Calu3 (cell line): Measurements from ENCODE around the gene HDHD3. TPM values are rescaled to one million over a fixed set of nuclear protein-coding genes. Genes with fewer than 3 reads are reported as not detected.

Experiments
- BruUV-seq: library from RNA; stranded (reverse); fragments of 400-500 nt; replicated peaks from 2 replicates; lab custom pipeline; 2021; lab: Mats Ljungman, UMichigan
- CTCF ChIA-PET: fragments of 300-600 bp; sonication (Branson Sonifier 250); formaldehyde crosslinking; loops from one replicate; lab custom pipeline; 2022; ENCODE audit warnings: antibody characterized with exemption; lab: Charles Lee
- DNase-seq: peaks from one replicate; pipeline ENCODE4 v3.0.0; 2022
- H3K27ac Mint-ChIP-seq: one replicate; pipeline ENCODE4 v1.8.0; 2022; ENCODE audit warnings: mixed read lengths; ENCODE audit not compliant: unreplicated experiment
- H3K27me3 Mint-ChIP-seq: one replicate; pipeline ENCODE4 v1.8.0; 2022; ENCODE audit warnings: mixed read lengths; ENCODE audit not compliant: unreplicated experiment
- H3K36me3 Mint-ChIP-seq: one replicate; pipeline ENCODE4 v1.8.0; 2022; ENCODE audit warnings: mild to moderate bottlenecking, moderate library complexity, mixed read lengths; ENCODE audit not compliant: insufficient read depth, unreplicated experiment
- H3K4me1 Mint-ChIP-seq: one replicate; pipeline ENCODE4 v1.8.0; 2022; ENCODE audit warnings: mild to moderate bottlenecking, low read depth, mixed read lengths; ENCODE audit not compliant: unreplicated experiment
- H3K4me3 Mint-ChIP-seq: one replicate; pipeline ENCODE4 v1.8.0; 2022; ENCODE audit warnings: mild to moderate bottlenecking, low read depth, moderate library complexity, mixed read lengths; ENCODE audit not compliant: unreplicated experiment
- H3K9me3 Mint-ChIP-seq: one replicate; pipeline ENCODE4 v1.8.0; 2022; ENCODE audit warnings: low read depth, mixed read lengths; ENCODE audit not compliant: unreplicated experiment
- CTCF ChIP-seq: fragments of 200-600 bp; IDR thresholded peaks from one replicate; pipeline ENCODE4 v1.8.0; 2022; ENCODE audit warnings: antibody characterized with exemption; ENCODE audit not compliant: unreplicated experiment
- intact Hi-C: fragments of 100-400 bp; cut with micrococcal nuclease; formaldehyde crosslinking; loops from one replicate; pipeline ENCODE4 v1.10.0; 2022; ENCODE audit not compliant: unreplicated experiment
- total RNA-seq: library from RNA; stranded (reverse); gene quantifications from 2 replicates; pipeline ENCODE4 v1.2.3, GENCODE V29; 2022

Gene HDHD3
- total RNA-seq, 1 experiment from 2014 or later: 30.8 TPM

DNA sequence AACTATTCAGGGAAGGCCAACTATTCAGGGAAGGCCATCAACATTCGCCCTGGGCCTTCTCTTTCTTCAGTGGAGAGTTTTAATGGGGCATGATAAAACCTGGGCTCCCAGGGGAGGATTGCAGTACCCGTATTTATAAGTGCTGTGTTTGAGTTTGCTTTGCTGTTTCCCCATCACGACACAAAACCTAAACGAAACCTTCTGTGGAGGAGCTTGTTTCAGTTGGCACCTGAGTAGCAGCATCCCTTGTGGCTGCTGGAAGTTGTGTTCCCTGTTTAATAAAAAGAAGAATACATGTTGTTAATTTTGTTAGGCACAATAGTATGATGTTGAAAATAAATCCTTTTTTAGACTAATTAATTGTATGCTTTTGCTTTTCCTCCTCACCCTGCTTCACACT, 45.0 kb downstream of the HDHD3 start:
- no peaks in the 10 kb centered on the region for H3K36me3 Mint-ChIP-seq
- TF ChIP-seq CTCF: no peak
- H3K27me3 Mint-ChIP-seq: no peaks in the 10 kb centered on the region
- no peaks in the 10 kb centered on the region for H3K4me1 Mint-ChIP-seq
- no peak overlapping the region for H3K27ac Mint-ChIP-seq
- DNase-seq: no peak
- no TSS peak for BruUV-seq
- CTCF ChIA-PET: no interaction called here
- intact Hi-C loops: no loop called here
- no peaks in the 10 kb centered on the region for H3K9me3 Mint-ChIP-seq
- no peak overlapping the region for H3K4me3 Mint-ChIP-seq

- intact Hi-C loops: no loop called here
- CTCF ChIA-PET: interaction anchor here (0.6 kb wide), 1 partner anchor 306 kb away, joined by 5 read pairs; no protein-coding TSS in a partner anchor
- no peak for DNase-seq
- H3K4me1 Mint-ChIP-seq: no peaks in the 10 kb centered on the region
- BruUV-seq: no TSS peak
- no peaks in the 10 kb centered on the region for H3K27me3 Mint-ChIP-seq
- H3K4me3 Mint-ChIP-seq: no peak overlapping the region
- H3K9me3 Mint-ChIP-seq: no peaks in the 10 kb centered on the region
- H3K36me3 Mint-ChIP-seq: no peaks in the 10 kb centered on the region
- no peak overlapping the region for H3K27ac Mint-ChIP-seq
- TF ChIP-seq CTCF: no peak
Measured at GRCh38 chr9:113328045-113328782, 48.6 kb downstream of the HDHD3 start.

GRCh38 chr9:113326230-113326629, 50.6 kb downstream of the HDHD3 start:
- CTCF ChIA-PET: no interaction called here

More at GRCh38 chr9:113326230-113326629, 50.6 kb downstream of the HDHD3 start:
- intact Hi-C loops: no loop called here
- Mint-ChIP-seq H3K4me3 (no peak overlapping the region), H3K27ac (no peak overlapping the region), H3K4me1 (no peaks in the 10 kb centered on the region), H3K36me3 (no peaks in the 10 kb centered on the region), H3K9me3 (no peaks in the 10 kb centered on the region), H3K27me3 (no peaks in the 10 kb centered on the region)
- no peak for DNase-seq
- no peak for TF ChIP-seq CTCF
- no TSS peak for BruUV-seq

Other genes starting within 250 kb of the HDHD3 start
- gene SLC31A2, start 226.0 kb downstream of the HDHD3 start, total RNA-seq: 0.76 and 1.8 TPM in 2 replicates
- 19.2 and 19.3 TPM in 2 replicates for gene FKBP15, start 155.7 kb downstream of the HDHD3 start, total RNA-seq
- 19.4 and 21.0 TPM in 2 replicates for gene SLC31A1, start 155.4 kb downstream of the HDHD3 start, total RNA-seq
- 20.5 and 21.3 TPM in 2 replicates for gene CDC26, start 101.4 kb downstream of the HDHD3 start, total RNA-seq
- gene PRPF4, start 101.3 kb downstream of the HDHD3 start, total RNA-seq: 23.7 TPM in 2 replicates
- gene RNF183, start 73.6 kb downstream of the HDHD3 start, total RNA-seq: 0.76 and 1.5 TPM in 2 replicates
- gene WDR31, start 36.7 kb downstream of the HDHD3 start, total RNA-seq: 3.1 and 4.0 TPM in 2 replicates
- gene BSPRY, start 27.4 kb downstream of the HDHD3 start, total RNA-seq: 14.5 and 17.4 TPM in 2 replicates
- 20.6 and 24.1 TPM in 2 replicates for gene ALAD, start 24.3 kb upstream of the HDHD3 start, total RNA-seq
- 37.7 and 41.0 TPM in 2 replicates for gene POLE3, start 33.7 kb upstream of the HDHD3 start, total RNA-seq
- gene C9orf43, start 33.8 kb upstream of the HDHD3 start, total RNA-seq: 0.33 and 0.51 TPM in 2 replicates
- gene RGS3, start 86.7 kb upstream of the HDHD3 start, total RNA-seq: 61.8 and 68.3 TPM in 2 replicates